Activated CD4-positive, alpha-beta T cell treated with anti-CD3 and anti-CD28 coated beads, Interleukin-2, amount 10 ng/mL, durations not matched to agents 24 days and 14 days (primary cell): ENCODE results near the gene SLC17A2. TPM values are rescaled to one million over a fixed set of nuclear protein-coding genes. Genes with fewer than 3 reads are reported as not detected.
A peak's percentile ranks its signal among the peaks of the same experiment; 100 is the strongest.

ENCODE experiments used
- DNase-seq: peaks from one replicate; pipeline ENCODE4 v3.0.0; 2022
- H3K27ac Mint-ChIP-seq: one replicate; pipeline ENCODE4 v1.8.0; 2022; ENCODE audit warnings: mild to moderate bottlenecking, mixed read lengths
- H3K27me3 Mint-ChIP-seq: one replicate; pipeline ENCODE4 v1.8.0; 2022; ENCODE audit warnings: mixed read lengths
- H3K36me3 Mint-ChIP-seq: one replicate; pipeline ENCODE4 v1.8.0; 2022; ENCODE audit warnings: low read depth, mild to moderate bottlenecking, mixed read lengths
- H3K4me1 Mint-ChIP-seq: one replicate; pipeline ENCODE4 v1.8.0; 2021; ENCODE audit warnings: mixed read lengths
- H3K4me3 Mint-ChIP-seq: one replicate; pipeline ENCODE4 v1.8.0; 2022; ENCODE audit warnings: mild to moderate bottlenecking, moderate library complexity, mixed read lengths
- H3K9me3 Mint-ChIP-seq: one replicate; pipeline ENCODE4 v1.8.0; 2021; ENCODE audit warnings: mixed read lengths
- intact Hi-C: fragments of 100-400 bp; cut with micrococcal nuclease; formaldehyde crosslinking; loops from one replicate; pipeline ENCODE4 v1.15.1; 2023
- total RNA-seq: library from RNA; stranded (reverse); gene quantifications from 2 replicates; pipeline ENCODE4 v1.2.3, GENCODE V29; 2022

The SLC17A2 gene
- 0.14 TPM in 1 of 2 replicates, not detected in the other for total RNA-seq

GRCh38 chr6:25930532-25931410 lies at the start of gene SLC17A2:
TSS of gene SLC17A2 (minus strand) at chr6:25930691. CDS start at chr6:25925796, 4,895 bp downstream.
- Mint-ChIP-seq H3K4me1 (peaks cover 9% of the 10 kb centered on the region), H3K27me3 (no peaks in the 10 kb centered on the region), H3K27ac (no peak within 1 kb of the TSS), H3K36me3 (no peaks in the 10 kb centered on the region), H3K9me3 (no peaks in the 10 kb centered on the region), H3K4me3 (no peak within 1 kb of the TSS)
- no peak for DNase-seq
- intact Hi-C loops: no loop called here

- H3K27ac Mint-ChIP-seq: peak overlapping the region; percentile 27
- no peaks in the 10 kb centered on the region for H3K27me3 Mint-ChIP-seq
- intact Hi-C loops: loop anchor here (1.0 to 2.0 kb wide), 3 partner anchors 10 to 17 kb away; partner anchors contain the start of gene TRIM38
- peaks cover 71% of the 10 kb centered on the region for H3K36me3 Mint-ChIP-seq
- peaks cover 23% of the 10 kb centered on the region for H3K4me1 Mint-ChIP-seq
- DNase-seq: no peak
- no peak overlapping the region for H3K4me3 Mint-ChIP-seq
- no peaks in the 10 kb centered on the region for H3K9me3 Mint-ChIP-seq
Observed at GRCh38 chr6:25975923-25976560, 45.6 kb upstream of the SLC17A2 start.

GRCh38 chr6:25973923-25974555 lies 43.5 kb upstream of the SLC17A2 start:
- Mint-ChIP-seq H3K36me3 (peaks cover 73% of the 10 kb centered on the region), H3K27ac (no peak overlapping the region), H3K9me3 (no peaks in the 10 kb centered on the region), H3K4me3 (no peak overlapping the region), H3K27me3 (no peaks in the 10 kb centered on the region), H3K4me1 (peaks cover 33% of the 10 kb centered on the region)
- intact Hi-C loops: no loop called here
- no peak for DNase-seq

GRCh38 chr6:25972902-25973301 lies 42.4 kb upstream of the SLC17A2 start:
- no peaks in the 10 kb centered on the region for H3K27me3 Mint-ChIP-seq
- H3K27ac Mint-ChIP-seq: no peak overlapping the region
- intact Hi-C loops: no loop called here
- DNase-seq: no peak
- H3K4me3 Mint-ChIP-seq: no peak overlapping the region
- peaks cover 43% of the 10 kb centered on the region for H3K4me1 Mint-ChIP-seq
- peaks cover 81% of the 10 kb centered on the region for H3K36me3 Mint-ChIP-seq
- no peaks in the 10 kb centered on the region for H3K9me3 Mint-ChIP-seq

- Mint-ChIP-seq H3K27me3 (no peaks in the 10 kb centered on the region), H3K4me1 (peaks cover 46% of the 10 kb centered on the region), H3K9me3 (no peaks in the 10 kb centered on the region), H3K27ac (no peak overlapping the region), H3K4me3 (no peak overlapping the region), H3K36me3 (peaks cover 81% of the 10 kb centered on the region)
- intact Hi-C loops: no loop called here
- no peak for DNase-seq
Observed at GRCh38 chr6:25972128-25972527, 41.6 kb upstream of the SLC17A2 start.

DNA sequence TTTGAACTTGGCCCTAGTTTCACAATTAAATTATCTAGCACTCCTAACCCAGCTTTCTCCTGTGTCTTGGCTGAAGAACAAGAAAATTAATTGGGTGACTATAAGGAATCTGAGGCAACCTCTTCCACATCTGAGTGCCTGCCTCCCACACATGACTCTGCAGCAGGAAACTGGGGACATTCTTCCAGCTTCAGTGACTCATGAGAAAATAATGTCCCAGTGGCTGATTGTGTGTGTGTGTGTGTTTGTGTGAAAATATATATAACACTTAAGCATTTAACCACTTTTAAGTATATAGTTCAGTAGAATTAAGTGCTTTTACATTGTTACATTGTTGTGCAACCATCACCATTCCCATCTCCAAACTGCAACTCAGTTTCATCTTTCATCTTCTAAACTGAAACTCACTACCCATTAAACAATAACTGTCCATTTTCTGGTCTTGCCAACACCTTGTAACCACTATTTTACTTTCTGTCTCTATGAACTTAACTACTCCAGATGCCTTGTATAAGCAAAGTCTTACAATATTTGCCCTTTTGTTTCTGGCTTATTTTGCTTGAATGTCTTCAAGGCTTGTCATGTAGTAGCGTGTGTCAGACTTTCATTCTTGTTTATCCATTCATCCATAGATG lies 40.8 kb upstream of the SLC17A2 start:
- Mint-ChIP-seq H3K36me3 (peaks cover 81% of the 10 kb centered on the region), H3K4me1 (peaks cover 52% of the 10 kb centered on the region), H3K27ac (peak overlapping the region; percentile 30), H3K9me3 (no peaks in the 10 kb centered on the region), H3K4me3 (peak overlapping the region; percentile 6), H3K27me3 (no peaks in the 10 kb centered on the region)
- no peak for DNase-seq
- intact Hi-C loops: no loop called here

DNA sequence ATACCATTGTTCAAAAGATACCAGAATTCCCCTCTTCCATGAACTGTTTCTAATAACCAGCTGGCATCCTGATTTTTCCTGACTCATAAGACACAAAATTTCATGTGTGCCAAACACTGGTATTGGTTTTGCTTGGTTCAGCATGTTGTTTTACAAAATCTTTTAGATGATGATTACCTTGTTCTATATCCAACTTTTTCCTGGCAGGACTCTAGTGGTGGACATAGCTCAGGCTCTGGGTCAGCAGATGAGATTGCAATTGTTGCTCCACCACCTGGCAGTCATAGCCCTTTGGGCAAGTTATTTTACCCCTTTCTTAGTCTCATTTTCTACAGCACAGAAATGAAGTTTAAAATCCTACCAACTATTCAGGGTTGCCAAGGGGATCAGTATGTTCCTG lies 38.3 kb upstream of the SLC17A2 start:
- peaks cover 81% of the 10 kb centered on the region for H3K36me3 Mint-ChIP-seq
- peaks cover 65% of the 10 kb centered on the region for H3K4me1 Mint-ChIP-seq
- H3K27ac Mint-ChIP-seq: peak overlapping the region; percentile 49
- no peaks in the 10 kb centered on the region for H3K27me3 Mint-ChIP-seq
- H3K9me3 Mint-ChIP-seq: no peaks in the 10 kb centered on the region
- no peak for DNase-seq
- intact Hi-C loops: no loop called here
- H3K4me3 Mint-ChIP-seq: peak overlapping the region; percentile 57

DNA sequence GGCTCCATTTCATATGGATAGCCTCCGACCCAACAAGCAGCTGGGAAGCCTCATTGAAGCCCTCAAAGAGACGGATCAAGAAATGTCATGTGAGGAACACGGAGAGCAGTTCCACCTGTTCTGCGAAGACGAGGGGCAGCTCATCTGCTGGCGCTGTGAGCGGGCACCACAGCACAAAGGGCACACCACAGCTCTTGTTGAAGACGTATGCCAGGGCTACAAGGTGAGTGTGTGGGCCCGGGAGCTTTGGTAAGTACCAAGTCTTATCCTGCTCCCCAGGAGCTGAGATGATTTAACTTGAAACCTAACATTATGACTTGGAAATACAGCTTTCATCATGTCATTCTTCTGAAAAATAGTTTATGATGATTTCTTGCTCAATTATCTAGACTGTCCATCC lies 36.2 kb upstream of the SLC17A2 start:
- peak overlapping the region; percentile 73 for H3K27ac Mint-ChIP-seq
- H3K36me3 Mint-ChIP-seq: peaks cover 64% of the 10 kb centered on the region
- H3K9me3 Mint-ChIP-seq: no peaks in the 10 kb centered on the region
- no peaks in the 10 kb centered on the region for H3K27me3 Mint-ChIP-seq
- intact Hi-C loops: loop anchor here (1.0 kb wide), 1 partner anchor 10 kb away; no protein-coding TSS in a partner anchor
- no peak for DNase-seq
- H3K4me3 Mint-ChIP-seq: peak overlapping the region; percentile 83
- H3K4me1 Mint-ChIP-seq: peaks cover 69% of the 10 kb centered on the region

GRCh38 chr6:25965058-25965457 lies 34.6 kb upstream of the SLC17A2 start:
- Mint-ChIP-seq H3K4me3 (peak overlapping the region; percentile 88), H3K4me1 (peaks cover 74% of the 10 kb centered on the region), H3K9me3 (no peaks in the 10 kb centered on the region), H3K27ac (peak overlapping the region; percentile 66), H3K36me3 (peaks cover 58% of the 10 kb centered on the region), H3K27me3 (no peaks in the 10 kb centered on the region)
- no peak for DNase-seq
- intact Hi-C loops: no loop called here

DNA sequence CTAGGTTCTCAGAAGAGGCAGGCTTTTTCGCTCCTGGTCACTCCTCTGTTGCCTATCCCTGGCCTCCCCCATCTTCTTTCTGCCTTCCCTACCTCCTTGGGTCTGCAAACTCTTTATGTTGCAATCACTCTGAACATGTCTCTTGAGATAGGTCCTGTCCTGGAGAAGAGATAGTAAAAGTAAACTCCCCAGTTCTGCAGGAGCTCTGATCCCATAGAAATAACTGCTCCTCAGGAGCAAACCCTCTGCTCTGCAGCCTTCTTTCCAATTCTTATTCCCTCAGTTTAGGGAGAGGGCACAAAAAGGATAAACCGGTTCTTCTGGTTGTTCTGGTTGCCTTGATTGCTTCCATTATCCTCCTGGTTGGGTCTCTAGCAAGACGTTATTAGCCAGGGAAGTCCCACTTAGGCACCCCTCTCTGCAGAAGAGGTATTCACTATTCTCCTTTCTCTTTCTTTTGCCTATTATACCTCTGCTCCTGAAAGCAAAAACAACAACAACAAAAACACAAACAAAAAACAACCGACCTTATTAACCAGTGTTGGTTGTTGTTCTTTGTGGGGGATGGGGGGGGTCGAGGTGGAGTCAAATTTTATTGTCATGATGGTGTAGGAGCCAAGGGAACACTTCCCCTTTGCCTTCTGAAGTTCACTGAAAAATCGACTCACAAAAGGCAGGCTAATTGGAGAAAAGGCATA lies 33.1 kb upstream of the SLC17A2 start:
- Mint-ChIP-seq H3K4me1 (peaks cover 79% of the 10 kb centered on the region), H3K4me3 (peak overlapping the region; percentile 88), H3K27ac (peak overlapping the region; percentile 77), H3K9me3 (peaks cover 5% of the 10 kb centered on the region), H3K36me3 (peaks cover 57% of the 10 kb centered on the region), H3K27me3 (no peaks in the 10 kb centered on the region)
- DNase-seq: no peak
- intact Hi-C loops: loop anchor here (5.0 kb wide), 1 partner anchor 596 kb away; no protein-coding TSS in a partner anchor

- intact Hi-C loops: loop anchor here (1.0 to 5.0 kb wide), 6 partner anchors 14 to 824 kb away; a partner anchor contains a TSS
- peaks cover 75% of the 10 kb centered on the region for H3K4me1 Mint-ChIP-seq
- DNase-seq: peak; percentile 94
- H3K36me3 Mint-ChIP-seq: peaks cover 50% of the 10 kb centered on the region
- H3K27me3 Mint-ChIP-seq: no peaks in the 10 kb centered on the region
- H3K4me3 Mint-ChIP-seq: peak within 1 kb of the TSS; percentile 88
- peaks cover 12% of the 10 kb centered on the region for H3K9me3 Mint-ChIP-seq
- H3K27ac Mint-ChIP-seq: peak within 1 kb of the TSS; percentile 96
Observed at GRCh38 chr6:25962149-25963127, 31.9 kb upstream of the SLC17A2 start, which contains the start of gene TRIM38. TSS of gene TRIM38 (plus strand) at chr6:25962802. CDS start at chr6:25966523, 3,721 bp downstream.

GRCh38 chr6:25961619-25962148 lies 31.2 kb upstream of the SLC17A2 start:
- no peaks in the 10 kb centered on the region for H3K27me3 Mint-ChIP-seq
- H3K4me3 Mint-ChIP-seq: peak overlapping the region; percentile 88
- DNase-seq: no peak
- peaks cover 69% of the 10 kb centered on the region for H3K4me1 Mint-ChIP-seq
- H3K9me3 Mint-ChIP-seq: peaks cover 12% of the 10 kb centered on the region
- intact Hi-C loops: loop anchor here (1.0 to 5.0 kb wide), 6 partner anchors 15 to 823 kb away; a partner anchor contains a TSS
- H3K36me3 Mint-ChIP-seq: peaks cover 44% of the 10 kb centered on the region
- H3K27ac Mint-ChIP-seq: peak overlapping the region; percentile 96
